Stimulated activated CD8-positive, alpha-beta memory T cell treated with anti-CD3 and anti-CD28 coated beads, Interleukin-15, amount 100 ng/mL, for 4 hours (primary cell): ENCODE measurements around the gene TRPM3.
"Not testable (repeated sequence)": the region's sequence is repeated elsewhere in the genome, so short reads cannot be mapped to it uniquely, and the experiment has no call there.

Experiments used
- DNase-seq, 2 donors: peaks; one replicate each; pipeline ENCODE4 v3.0.0-alpha.2; 2020; ENCODE audit warnings: low read depth in 2 of 2

Gene TRPM3

DNA sequence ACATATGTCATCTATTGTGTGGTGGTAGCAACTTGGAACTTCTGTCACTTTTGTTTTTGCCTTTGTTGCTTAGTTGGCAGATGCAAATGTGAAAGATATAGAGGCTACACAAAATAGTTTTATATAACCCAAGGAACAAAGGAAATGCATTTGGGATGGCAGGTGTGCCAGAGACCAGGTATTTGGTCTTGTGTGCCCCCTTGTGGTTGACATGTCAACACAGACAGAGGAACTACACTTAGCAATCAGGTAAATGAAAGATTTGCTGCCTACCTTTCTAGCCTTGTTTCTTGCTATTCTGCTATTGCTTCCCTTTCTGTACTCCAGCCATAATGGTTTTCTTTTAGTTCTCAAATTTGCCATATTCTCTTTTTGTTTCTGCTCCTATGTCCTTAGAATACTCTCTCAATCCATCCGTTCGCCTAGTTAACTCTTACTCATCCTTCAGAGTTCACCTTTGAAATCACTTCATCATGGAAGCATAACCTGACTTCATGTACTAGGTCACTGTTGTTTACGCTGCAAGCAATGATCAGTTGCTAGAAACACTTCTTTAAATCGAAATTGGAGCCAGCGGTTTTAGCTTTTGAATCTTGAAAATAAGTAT is 119.5 kb downstream of the TRPM3 start:
- no peak for DNase-seq

DNA sequence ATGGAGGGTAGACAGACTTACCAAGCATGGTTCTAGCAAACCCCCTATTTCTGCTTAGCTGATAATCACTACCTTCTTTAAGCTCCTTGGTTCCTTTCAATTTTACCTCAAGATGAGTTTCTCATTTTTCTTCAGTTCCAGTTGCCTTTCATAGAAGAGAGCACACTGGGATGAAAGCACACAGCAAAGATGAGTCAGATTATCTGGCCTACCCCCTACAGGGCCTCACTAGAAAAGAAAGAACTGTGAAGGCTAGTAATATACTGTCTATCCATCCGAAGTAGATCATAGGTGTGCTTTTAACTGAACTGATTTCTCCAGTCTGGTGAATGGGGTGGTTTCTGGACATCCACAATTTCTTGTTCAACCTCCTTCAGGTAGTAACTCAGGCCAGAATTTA is 122.5 kb downstream of the TRPM3 start:
- DNase-seq, result no peak

DNA sequence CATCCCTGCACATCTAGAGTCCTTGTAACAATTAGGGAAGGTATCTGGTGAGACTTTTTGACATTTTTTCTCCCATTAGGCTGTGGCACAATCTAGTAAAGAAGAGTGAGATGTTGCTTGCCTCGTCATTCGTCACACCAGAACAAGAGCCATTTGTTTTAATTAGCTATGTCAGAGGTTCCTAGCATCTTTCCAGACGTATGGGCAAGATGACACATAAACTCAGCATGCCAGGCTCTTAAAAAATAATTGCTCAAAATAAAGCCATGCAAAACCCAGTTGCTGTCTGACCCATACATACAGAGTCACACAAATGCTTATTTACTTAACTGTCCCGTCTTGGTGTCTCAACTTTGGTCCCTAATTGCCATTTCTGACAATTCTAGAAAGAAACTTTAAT is 125.9 kb downstream of the TRPM3 start:
- no peak for DNase-seq

DNA sequence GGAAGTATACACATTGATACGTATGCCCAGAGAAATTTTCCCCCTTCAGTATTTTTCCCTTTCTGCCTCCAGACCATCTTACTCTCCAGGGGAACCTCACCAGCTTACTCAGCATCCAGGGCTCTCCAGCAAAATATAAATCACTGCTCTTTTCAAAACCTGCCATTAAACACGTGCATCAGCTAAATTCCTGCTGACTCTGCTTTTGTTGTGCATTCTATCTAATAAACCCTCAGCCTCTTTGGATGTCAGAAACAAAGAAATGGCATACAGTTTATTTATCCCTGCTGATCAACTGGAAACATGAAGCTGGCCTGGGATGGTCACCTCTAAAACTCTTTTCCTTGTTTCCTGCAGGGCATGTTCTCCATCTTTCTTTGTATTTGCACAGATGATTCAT is 126.8 kb downstream of the TRPM3 start:
- no peak for DNase-seq

DNA sequence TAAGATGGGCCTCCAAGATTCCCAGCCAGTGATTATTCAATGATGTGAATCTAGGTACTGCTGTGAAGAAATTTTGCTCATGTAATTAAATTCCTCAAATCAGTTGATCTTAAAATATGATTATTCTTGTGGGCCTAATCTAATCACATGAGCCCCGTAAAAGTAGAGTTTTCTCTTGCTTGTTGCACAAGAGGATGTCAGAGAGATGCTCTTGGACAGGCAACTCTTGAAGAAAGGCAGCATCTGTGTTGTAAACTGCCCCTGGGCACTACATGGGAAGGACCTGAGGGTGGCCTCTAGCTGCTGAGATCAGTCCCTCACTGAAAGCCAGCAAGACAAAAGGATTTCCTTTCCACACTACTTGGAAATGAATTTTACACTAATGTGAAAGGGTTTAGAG is 132.9 kb downstream of the TRPM3 start:
- no peak for DNase-seq

DNA sequence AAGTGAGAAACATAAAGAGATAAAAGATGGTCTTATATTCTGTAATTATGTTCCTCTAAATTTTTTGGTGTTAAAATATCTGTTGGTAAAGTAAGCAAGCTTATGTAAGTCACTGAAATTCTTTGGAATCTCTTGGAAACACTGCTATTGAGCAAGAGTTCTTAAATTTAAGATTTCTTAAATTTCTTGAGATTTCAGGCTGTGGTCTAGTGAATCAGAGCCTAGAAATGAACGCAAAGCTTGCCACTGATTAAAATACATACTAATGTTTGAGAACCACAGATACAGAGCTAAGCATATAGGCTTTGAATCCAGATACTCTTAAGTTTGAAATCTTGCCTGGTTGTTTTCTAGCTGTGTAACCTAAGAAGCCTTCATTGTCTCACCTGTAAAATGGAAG is 133.4 kb downstream of the TRPM3 start:
- no peak for DNase-seq

DNA sequence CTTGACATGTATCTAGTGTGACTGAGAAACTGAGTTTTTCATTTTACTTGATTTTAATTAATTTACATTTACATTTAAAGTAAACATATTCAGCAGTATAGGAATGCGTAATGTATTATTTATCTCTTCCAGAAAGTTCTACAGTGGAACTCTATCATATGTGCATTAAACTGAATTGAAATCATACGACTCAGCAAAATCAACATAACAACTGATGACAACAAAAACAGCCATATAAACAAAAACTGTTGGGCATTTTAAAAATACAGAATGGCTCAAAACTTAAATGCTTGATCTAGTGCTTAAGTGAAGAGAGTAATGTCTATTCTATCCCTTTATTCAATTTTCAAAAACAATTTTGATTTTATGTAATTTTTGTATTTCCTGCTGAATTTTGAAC is 134.4 kb downstream of the TRPM3 start:
- no peak for DNase-seq

DNA sequence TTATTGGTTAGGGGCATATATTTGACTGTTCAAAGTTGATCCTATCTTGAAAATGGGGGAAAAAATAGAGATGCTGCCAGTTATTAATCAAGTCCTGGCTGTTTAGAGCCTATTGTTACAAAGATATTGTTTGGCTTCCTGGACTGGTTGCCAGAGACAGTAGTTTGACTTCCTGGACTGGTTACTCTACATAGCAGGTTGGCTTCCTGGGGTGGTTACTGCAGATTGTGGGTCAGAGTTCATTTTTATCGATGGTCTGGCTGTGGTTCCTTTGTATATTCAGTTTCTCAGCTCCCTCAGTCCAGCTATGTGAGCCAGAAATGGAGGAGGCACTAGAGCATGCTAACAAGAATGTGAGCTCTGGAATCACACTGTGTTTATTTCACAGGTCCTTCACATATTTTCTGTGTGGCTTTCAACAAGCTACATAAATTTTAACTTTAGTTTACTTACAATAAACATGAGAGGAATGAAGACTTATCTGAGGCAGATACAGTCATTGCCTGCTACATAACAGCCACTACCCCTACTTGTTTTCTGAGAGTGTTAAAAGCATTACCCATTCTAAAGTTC is 137.6 kb downstream of the TRPM3 start:
- no peak for DNase-seq

DNA sequence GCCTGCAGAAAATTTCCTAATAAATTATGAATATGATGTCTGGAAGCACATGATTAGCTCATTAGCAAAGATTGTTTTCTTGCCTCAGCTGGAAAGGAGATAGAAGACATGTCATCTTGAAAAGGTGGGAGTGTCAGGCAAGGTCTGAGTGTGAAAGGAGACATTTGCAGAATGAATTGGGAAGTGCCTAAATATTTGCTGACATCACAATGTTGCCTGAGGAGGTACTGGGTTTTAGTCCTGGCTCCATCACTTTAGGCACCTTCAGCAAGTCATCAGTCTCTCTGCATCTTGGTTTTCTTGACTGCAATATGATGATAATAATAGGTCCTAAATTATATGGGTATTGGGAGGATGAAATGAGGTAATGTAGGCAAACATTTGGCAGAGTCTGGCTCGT is 140.1 kb downstream of the TRPM3 start:
- DNase-seq, result no peak

DNA sequence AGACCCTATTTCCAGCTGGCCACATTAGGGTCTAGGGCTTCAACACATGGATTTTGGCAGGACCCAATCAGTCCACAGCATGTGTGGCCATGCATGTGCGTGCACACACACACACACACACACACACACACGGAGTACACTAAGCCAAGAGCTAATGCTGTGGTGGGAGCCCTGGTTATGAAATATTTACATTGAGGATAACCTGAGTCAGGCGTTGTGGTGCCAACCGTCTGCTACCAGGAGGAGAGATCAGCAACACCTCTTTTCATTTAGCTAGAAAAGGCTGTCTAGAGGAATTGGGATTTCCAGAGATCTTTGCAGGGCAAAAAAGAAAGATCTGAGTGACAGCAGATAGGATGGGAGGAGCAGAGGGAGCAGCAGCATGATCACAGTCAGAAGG is 141.5 kb downstream of the TRPM3 start:
- DNase-seq, result no peak

DNA sequence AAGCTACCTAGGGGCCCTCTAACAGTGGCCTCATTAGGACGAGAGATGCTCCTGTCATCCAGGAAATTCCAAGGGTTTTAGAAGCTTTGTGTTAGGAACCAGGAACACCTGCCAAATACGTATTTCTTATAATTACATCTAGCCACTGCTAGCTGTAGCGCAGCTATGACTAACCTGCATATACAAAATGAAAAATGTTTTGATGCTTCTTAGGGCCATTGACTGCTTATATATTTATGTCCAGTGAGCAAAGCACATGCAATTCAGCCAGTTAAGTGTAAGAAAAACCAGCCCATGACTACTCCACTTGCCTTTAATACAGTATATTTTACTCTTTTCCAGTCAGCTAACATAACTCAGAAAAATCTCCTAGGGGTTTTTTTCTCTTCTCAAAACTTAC is 143.3 kb downstream of the TRPM3 start:
- DNase-seq, result no peak

DNA sequence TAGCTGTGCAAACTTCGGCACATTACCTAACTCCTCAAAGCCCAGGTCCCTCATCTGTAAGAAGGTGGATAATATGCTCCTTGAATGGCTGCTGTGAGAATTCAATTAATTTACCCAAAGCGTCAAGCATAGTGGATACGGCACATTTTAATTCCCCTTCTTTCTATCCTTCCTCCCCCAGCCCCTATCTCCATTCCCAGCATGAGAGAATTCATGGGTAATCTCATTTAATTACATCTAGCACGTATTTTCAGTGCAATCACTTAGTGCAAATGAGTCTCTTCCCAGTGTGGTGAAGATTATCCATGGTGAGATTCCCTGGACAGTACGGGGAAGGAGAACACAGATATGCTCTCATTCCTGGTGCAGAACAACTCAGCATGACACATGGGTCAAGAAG is 145.6 kb downstream of the TRPM3 start:
- no peak for DNase-seq

DNA sequence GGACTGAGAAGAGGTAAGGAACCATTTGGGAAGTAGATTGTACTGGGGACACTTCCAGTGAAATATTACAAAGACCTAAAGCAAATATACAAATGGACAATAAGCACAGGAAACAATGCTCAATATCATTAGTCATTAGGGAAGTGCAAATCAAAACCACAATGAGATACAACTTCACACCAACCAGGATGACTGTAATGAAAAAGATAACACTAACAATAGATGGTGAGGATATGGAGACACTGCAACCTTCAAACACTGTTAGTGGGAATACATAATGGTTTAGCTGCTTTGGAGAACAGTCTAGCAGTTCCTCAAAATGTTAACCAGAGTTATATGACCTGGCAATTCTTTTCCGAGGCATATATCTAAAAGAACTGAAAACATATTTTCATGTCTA is 149.7 kb downstream of the TRPM3 start:
- no peak for DNase-seq

DNA sequence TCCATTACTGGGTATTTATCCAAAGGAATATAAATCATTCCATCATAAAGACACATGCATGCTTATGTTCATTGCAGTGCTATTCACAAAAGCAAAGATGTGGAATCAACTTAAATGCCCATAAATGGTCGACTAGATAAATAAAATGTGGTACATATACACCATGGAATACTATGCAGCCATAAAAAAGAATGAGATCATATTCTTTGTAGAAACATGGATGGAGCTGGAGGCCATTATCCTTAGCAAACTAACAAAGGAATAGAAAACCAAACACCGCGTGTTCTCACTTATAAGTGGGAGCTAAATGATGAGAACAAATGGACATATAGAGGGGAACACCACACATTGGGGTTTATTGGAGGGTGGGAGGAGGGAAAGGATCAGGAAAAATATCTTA is 155.0 kb downstream of the TRPM3 start:
- DNase-seq, result not testable (repeated sequence)

DNA sequence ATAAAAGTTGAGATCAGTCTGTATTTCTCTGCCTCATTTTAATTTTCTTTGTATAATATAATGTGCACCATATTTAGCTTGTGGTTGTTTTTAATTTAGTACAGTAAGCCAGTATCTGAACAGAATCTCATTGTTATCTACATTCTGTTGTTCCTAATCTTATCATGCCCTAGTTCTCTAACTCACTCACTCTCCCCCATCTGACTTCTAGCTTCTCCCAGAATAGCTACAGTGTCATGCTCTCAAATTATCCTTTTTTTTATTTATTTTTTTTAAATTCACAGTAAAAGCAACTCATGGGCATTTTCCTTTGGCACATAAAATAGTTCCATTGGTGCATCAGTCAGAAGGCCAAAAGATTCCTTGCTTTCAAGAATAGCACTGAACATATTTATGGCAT is 156.6 kb downstream of the TRPM3 start:
- no peak for DNase-seq

DNA sequence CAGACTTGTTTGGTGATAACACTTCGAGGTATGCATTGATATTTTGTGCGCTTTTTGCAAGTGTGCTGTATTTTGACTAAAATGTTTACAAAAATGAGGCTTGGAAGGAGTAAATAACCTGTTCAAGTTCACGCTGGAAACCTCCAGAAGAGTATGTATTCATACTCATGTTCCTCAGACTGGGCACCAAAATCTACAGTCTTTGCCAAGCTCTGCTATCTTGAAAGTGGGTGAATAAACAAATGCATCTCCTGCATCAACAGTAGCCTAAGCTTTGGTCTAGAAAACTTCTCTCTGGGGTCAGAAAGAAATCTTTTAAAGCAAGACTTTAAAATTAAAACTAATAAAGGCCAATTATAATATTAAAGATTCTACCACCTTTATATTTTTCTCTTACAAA is 157.9 kb downstream of the TRPM3 start:
- no peak for DNase-seq

DNA sequence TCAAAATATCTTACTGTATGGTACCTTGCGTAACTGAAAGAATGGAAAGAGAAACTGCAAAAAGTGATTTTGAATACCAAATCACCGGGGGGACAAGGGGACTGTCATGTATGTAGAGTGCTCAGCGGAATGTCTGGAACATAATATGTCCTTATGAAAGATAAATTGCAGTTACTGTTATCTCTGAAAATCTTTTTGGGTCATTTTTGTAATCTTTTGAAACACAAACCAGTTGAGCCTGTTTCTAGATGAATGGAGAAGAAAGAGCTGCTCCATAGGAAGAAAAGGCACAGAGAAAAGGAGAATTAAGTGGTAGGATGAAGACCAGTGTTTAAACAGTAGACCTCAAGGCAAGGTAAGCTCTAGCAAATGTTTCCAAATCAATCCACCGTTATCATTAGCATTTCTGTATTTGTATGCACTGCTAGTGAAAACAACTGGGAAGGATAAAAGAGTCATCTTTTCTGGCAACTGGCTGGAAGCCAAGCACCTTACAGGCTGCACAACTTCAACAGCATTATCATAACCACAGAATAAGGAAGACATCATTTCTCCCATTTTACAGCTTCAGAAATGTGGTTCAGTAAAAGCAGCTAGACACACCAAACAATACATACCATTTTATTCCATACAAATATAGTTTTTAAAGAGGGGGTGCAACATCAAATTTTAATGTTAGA is 158.5 kb downstream of the TRPM3 start:
- DNase-seq, result no peak

DNA sequence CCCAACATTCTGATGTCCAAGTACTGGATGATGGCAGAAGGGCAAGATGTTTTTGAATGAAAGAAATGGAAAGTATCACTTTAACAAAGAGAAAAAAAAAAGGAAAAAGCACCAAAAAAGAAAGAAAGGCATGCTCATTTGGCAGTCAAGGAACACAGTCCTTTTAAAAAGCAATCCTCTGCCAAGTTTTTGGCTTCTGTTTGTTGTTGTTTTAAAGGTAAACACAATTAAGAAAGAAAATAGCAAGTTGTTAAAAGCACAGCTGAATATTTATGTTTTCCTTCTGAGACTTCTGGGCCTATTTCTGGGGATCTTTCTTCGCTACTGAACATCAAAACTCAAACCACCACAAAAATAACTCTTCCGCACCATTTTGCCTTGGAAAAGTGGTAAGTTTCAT is 162.1 kb downstream of the TRPM3 start:
- DNase-seq, result no peak

DNA sequence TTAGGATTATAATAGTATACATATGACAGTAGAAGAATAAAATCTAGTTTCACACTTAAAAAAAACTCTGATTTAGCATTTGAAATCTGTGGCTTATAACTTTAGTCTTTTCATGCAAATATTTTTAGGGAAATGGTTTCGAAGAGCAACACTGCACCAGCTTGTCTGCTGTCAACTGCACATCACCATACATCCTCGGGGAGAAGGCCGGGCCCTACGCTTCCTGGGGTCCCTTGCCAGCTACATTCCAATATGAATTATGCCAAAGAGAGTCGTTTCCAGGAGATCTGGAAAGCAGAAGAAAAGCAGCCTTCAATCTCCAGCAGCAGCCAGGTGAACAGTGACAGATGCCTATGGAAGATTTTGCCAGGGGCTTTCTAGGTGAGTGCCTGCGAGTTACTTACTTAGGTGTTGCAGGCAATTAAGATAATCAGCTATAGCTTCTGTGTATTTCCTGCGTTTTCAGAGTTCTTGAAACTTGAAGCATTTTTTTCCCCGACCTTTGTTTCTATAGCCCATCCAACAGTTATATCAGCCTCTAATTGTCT is 166.8 kb downstream of the TRPM3 start:
- DNase-seq, result no peak

DNA sequence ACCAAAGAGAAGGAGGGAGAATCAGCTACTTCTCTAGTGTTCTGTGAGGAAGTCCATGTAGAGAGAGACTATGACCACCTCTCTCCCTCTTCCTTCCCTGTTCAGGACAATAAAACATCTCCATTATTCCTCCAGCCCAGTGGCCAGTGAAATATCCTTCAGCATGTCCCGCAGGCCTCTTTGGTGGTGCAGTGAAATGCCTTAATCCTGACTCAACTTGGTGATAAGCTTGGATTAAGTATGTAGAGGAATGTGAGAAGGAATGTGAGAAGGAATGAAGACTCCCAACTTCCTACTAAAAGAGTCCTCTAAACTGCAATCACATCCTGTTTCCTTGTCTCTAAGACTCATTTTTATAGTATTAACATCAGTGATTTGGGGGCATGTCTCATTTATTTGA is 167.3 kb downstream of the TRPM3 start:
- no peak for DNase-seq

DNA sequence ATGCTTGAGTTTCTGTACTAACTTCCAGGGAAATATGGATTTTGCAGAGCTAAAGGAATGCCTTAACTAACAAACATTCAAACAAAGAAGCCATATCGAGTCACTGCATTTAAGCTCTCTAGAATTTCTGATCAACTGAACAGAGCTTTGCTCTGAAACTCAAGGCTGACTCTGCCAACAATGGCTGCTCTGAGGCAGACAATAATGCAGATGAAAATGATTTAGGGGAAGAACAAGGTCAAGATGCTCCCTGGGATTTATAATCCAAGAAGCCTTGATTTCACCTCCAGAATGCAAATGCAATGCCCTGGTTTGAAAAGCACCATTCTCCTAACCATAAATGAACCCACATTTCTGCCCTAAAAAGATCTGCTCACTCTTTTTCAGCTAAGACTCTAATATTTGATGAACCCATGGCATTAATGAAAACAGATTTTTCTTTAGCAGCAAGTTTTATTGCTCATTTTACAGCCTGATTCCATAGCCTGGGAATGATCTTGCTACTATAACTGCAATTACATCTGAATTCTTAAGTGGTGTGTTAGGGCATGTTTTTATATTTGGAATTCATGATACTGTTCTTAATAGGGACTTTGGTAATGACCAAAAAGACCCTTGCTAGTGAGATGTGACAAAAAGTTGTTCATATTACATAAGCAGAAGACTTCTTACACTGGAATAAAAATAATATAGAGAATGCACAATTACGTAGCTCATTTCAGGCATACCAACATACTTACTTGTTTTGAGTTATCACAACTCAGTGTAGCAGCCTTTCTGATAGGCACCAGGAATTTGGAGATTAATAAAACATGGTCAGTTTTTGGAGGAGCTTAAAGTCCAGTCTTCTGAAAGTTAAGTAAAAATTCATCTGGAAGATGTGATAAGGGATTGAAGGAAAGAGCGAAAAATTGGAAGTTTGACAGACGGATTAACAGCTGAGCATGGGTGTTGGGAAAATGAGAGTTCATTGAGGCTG is 169.4 kb downstream of the TRPM3 start:
- no peak for DNase-seq

DNA sequence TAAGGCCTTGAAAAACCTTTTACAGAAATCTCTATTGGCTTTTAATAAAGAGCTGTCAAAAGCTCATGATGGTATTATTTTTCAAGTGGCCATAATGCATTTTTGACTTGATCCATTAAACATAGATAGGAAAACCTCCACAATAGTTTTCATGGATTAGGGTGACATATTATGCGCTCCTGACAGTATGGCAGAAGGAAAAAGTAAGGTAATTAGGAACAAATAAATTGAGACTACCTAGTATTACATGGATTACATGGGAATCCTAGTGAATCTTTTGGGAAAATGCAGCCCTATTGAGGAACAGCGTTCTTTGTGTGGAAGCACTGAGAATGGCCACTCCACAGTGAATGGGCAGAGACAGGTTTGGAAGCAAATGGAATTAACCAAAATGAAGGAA is 171.2 kb downstream of the TRPM3 start:
- no peak for DNase-seq
